Heart right ventricle (tissue), 16 donors: ENCODE results near the gene MAP1S. TPM values are rescaled to one million over a fixed set of nuclear protein-coding genes. Genes with fewer than 3 reads are reported as not detected.
A peak's percentile ranks its signal among the peaks of the same experiment; 100 is the strongest.

Experiments used
- ATAC-seq, 8 donors: fragments of 200-7000 bp; cut with Tn5 transposase; one replicate each; pipeline ENCODE4 v1.9.1; 2020; ENCODE audit warnings: mild to moderate bottlenecking in 8 of 8, moderate library complexity in 8 of 8, moderate number of reproducible peaks in 1 of 8
- DNase-seq, 2 donors: peaks; one replicate each; pipeline ENCODE4 v3.0.0-alpha.2; 2020
- H3K27ac ChIP-seq, 10 donors: fragments of 200-600 bp; sonication (generic) in 2 of 10; one replicate each; pipeline versions ENCODE4 v1.5.0 to v1.8.0; 2020 to 2022; ENCODE audit warnings: mild to moderate bottlenecking in 3 of 10
- H3K27me3 ChIP-seq, 7 donors: fragments of 200-600 bp; one replicate each; pipeline ENCODE4 v1.8.0; 2021 to 2022; ENCODE audit warnings: mild to moderate bottlenecking in 2 of 7
- H3K36me3 ChIP-seq, 9 donors: fragments of 200-600 bp; sonication (generic) in 1 of 9; one replicate each; pipeline versions ENCODE4 v1.5.0 to v1.8.0; 2020 to 2022; ENCODE audit warnings: mild to moderate bottlenecking in 2 of 9
- H3K4me1 ChIP-seq, 9 donors: fragments of 200-600 bp; sonication (generic) in 1 of 9; one replicate each; pipeline versions ENCODE4 v1.5.0 to v1.8.0; 2020 to 2022; ENCODE audit warnings: mild to moderate bottlenecking in 4 of 9
- H3K4me3 ChIP-seq, 10 donors: fragments of 200-600 bp; sonication (generic) in 2 of 10; one replicate each; pipeline versions ENCODE4 v1.5.0 to v1.8.0; 2020 to 2022; ENCODE audit warnings: mild to moderate bottlenecking in 7 of 10, moderate library complexity in 2 of 10
- H3K9me3 ChIP-seq, 11 donors: fragments of 200-600 bp in 10 of 11; sonication (generic) in 2 of 11; one replicate each; pipeline versions ENCODE4 v1.5.0 to v1.8.0; 2013 to 2022; ENCODE audit warnings: mild to moderate bottlenecking in 2 of 11, control low read depth in 1 of 11, moderate library complexity in 1 of 11
- WGBS, 2 donors: extraction: QIAGEN DNeasy Blood & Tissue Kit; methylation state at CpG; one replicate each; pipeline ENCODE4 v1.1.7; 2013; ENCODE audit warnings: inconsistent platforms in 1 of 2; 5-methylcytosine and 5-hydroxymethylcytosine counted together
- intact Hi-C, 10 donors: fragments of 100-400 bp; cut with DNase I; formaldehyde crosslinking; loops; one replicate each; pipeline versions ENCODE4 v1.11.1 to v1.14.2; 2022
- polyA plus RNA-seq, 2 donors: library from polyadenylated mRNA; stranded (reverse); fragments of 200-250 nt; gene quantifications; one replicate each; pipeline ENCODE4 v1.2.3, GENCODE V29; 2013
- total RNA-seq, 10 donors: library from RNA; stranded (reverse); fragmentation: NEBNext Ultra II Directional in 3 of 10; extraction: Animal tissue kit (Norgen Biotek cat#: 25700) in 3 of 10; gene quantifications; one replicate each; pipeline versions ENCODE4 v1.2.1 to v1.2.4, GENCODE V29; 2021 to 2023
- TF ChIP-seq, protein P1 (sequence below), 9 donors: fragments of 200-600 bp; sonication (generic) in 2 of 9; IDR thresholded peaks; one replicate each; pipeline versions ENCODE4 v1.5.0 to v1.8.0; 2021 to 2022; ENCODE audit warnings: antibody characterized with exemption in 9 of 9, mild to moderate bottlenecking in 5 of 9, moderate library complexity in 1 of 9
- donor health status: Arrhythmogenic right ventricular cardiomyopathy.
- donor health status: ischemic (EF 13 %, LVEDD 7.1; RV severe dilation, severe dysfunction).
- donor health status: healthy with polysubstance abuse.
- donor health status: DM: no; HTN: yes; CAD: no.
- donor health status: DM: no; HTN: no; CAD: no.
- donor health status: ischemic (EF 25% LVEDD 6.9; RV normal size, moderate dysfunction).
- donor health status: ischemic (EF 25% LVEDD 5.7; RV mildly dilated, moderate dysfunction).
- donor health status: healthy.
- donor health status: DM: yes; HTN: yes; CAD: no.
- donor health status: Ischemic cardiomyopathy.
- donor health status: ischemic (EF 35%, LVEDD 5.7; RV mildly dilated, moderate dysfunction).
- donor health status: nonischemic (EF 11% LVEDD 7.7; RV severe dilation, severe dysfunction).
- donor health status: DM: yes; HTN: yes; CAD: no.
- donor health status: PGD.
- donor health status: ischemic (EF 29% LVEDD 5.4; RV normal size, mild dysfunction).
- donor health status: nonischemic (EF 23%, LVEDD 6.1; RV moderate dilation, normal function).

Gene MAP1S
- total and polyA plus RNA-seq, 12 donors = 20.4 to 48.7 (median 26.8) TPM

- ATAC-seq = no peak
Measured at GRCh38 chr19:17718550-17718946, 732 bp upstream of the MAP1S start.

DNA sequence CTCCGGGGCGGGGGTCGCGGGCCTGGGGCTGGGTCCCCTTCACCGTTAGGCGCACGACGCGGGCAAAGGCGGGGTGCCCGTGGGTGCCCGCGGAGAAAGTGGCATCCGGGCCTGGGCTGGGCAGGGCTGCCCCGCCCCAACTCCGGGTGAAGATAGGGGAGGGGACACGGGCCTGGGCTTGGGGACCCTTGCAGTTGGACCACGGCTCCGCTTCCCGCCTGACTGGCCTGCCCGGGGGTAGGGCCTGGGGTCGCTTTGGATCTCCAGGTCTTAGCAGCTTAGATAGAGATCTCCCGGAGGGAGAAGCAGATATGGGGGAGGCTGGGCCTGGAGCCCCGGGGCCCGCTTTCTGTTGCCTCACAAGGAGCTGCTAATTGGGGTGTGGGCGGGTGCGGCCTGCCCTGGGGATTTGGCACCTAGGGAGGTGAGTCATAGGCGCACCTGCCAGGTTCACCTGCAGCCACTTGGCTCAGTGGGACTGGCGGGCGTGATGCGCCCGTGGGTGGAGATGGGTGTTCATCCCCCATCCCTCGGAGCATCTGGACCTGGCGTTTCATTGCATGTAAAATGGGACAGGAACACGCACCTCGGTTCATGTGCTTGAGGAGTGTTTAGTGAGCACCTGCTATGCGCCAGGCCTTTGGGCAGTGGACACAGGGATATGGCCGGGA is 585 bp downstream of the MAP1S start:
- no peak for ATAC-seq
- DNase-seq = peak in 1 of 2 donors; percentile 24

More at GRCh38 chr19:17718550-17718946, 732 bp upstream of the MAP1S start:
- Histone ChIP-seq H3K4me1 (peaks cover 14 to 60% (median 57%) of the 10 kb centered on the region in 9 donors), H3K27me3 (no peaks in the 10 kb centered on the region), H3K4me3 (peak overlapping the region in 1 of 10 donors; percentile 91), H3K27ac (peak overlapping the region in 1 of 10 donors; percentile 78), H3K36me3 (peaks cover 0 to 15% (median 0%) of the 10 kb centered on the region in 9 donors), H3K9me3 (no peaks in the 10 kb centered on the region)
- DNase-seq = no peak
- 88 to 92% methylated on average over 4 of the region's 4 CpGs for WGBS, 2 donors
- intact Hi-C loops = loop anchor here in 1 of 10 donors (5.0 kb wide), 1 partner anchor 59 kb away; no protein-coding TSS in a partner anchor
- TF ChIP-seq, protein P1, sequence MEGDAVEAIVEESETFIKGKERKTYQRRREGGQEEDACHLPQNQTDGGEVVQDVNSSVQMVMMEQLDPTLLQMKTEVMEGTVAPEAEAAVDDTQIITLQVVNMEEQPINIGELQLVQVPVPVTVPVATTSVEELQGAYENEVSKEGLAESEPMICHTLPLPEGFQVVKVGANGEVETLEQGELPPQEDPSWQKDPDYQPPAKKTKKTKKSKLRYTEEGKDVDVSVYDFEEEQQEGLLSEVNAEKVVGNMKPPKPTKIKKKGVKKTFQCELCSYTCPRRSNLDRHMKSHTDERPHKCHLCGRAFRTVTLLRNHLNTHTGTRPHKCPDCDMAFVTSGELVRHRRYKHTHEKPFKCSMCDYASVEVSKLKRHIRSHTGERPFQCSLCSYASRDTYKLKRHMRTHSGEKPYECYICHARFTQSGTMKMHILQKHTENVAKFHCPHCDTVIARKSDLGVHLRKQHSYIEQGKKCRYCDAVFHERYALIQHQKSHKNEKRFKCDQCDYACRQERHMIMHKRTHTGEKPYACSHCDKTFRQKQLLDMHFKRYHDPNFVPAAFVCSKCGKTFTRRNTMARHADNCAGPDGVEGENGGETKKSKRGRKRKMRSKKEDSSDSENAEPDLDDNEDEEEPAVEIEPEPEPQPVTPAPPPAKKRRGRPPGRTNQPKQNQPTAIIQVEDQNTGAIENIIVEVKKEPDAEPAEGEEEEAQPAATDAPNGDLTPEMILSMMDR (IDR thresholded peaks at IDR 0.05) = no peak

GRCh38 chr19:17720440-17720839 is 1.2 kb downstream of the MAP1S start:
- H3K4me1 ChIP-seq = peaks cover 14 to 60% (median 57%) of the 10 kb centered on the region in 9 donors
- ATAC-seq = no peak
- H3K27ac ChIP-seq = peak overlapping the region in 7 of 10 donors; percentile 28 to 92 (median 71)
- 19 to 21% methylated on average over 7 of the region's 7 CpGs for WGBS, 2 donors
- no peak for DNase-seq
- peak overlapping the region; percentile 83 to 98 (median 94) for H3K4me3 ChIP-seq
- no peaks in the 10 kb centered on the region for H3K9me3 ChIP-seq
- H3K27me3 ChIP-seq = no peaks in the 10 kb centered on the region
- intact Hi-C loops = no loop called here
- TF ChIP-seq, protein P1 (IDR thresholded peaks at IDR 0.05) = no peak
- peaks cover 0 to 34% (median 12%) of the 10 kb centered on the region in 9 donors for H3K36me3 ChIP-seq

More for the DNA sequence above, 585 bp downstream of the MAP1S start:
- Histone ChIP-seq H3K4me3 (peak overlapping the region; percentile 83 to 98 (median 94)), H3K27ac (peak overlapping the region; percentile 31 to 92 (median 72)), H3K27me3 (no peaks in the 10 kb centered on the region), H3K9me3 (no peaks in the 10 kb centered on the region), H3K4me1 (peaks cover 14 to 60% (median 57%) of the 10 kb centered on the region in 9 donors), H3K36me3 (peaks cover 0 to 29% (median 8%) of the 10 kb centered on the region in 9 donors)
- 5 to 6% methylated on average over 38 of the region's 38 CpGs for WGBS, 2 donors
- intact Hi-C loops = loop anchor here in 1 of 10 donors (5.0 kb wide), 1 partner anchor 57 kb away; no protein-coding TSS in a partner anchor
- TF ChIP-seq, protein P1 (IDR thresholded peaks at IDR 0.05) = no peak

DNA sequence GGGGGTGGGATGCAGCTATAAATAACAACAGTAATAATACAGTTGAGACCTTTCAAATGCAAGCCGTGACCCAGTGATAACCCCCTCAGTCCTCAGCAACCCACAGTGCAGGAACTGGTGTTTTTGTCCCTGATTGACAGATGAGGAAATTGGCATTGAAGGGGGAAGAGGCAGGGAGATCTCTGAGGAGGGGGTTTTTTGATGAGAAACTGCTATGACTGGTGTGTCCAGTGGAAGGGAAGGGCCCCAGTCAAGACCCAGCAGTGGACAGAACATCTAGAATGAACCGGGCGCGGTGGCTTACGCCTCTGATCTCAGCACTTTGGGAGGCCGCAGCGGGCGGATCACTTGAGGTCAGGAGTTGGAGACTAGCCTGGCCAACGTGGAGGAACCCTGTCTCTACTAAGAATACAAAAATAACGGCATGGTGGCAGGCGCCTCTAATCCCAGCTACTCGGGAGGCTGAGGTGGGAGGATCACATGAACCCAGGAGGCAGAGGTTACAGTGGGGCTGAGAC is 1.9 kb downstream of the MAP1S start:
- peak overlapping the region in 8 of 10 donors; percentile 90 to 98 (median 96) for H3K4me3 ChIP-seq
- TF ChIP-seq, protein P1 (IDR thresholded peaks at IDR 0.05) = no peak
- H3K27me3 ChIP-seq = no peaks in the 10 kb centered on the region
- 69 to 71% methylated on average over 12 of the region's 12 CpGs for WGBS, 2 donors
- ATAC-seq (no peak), DNase-seq (no peak)
- no peaks in the 10 kb centered on the region for H3K9me3 ChIP-seq
- H3K36me3 ChIP-seq = peaks cover 0 to 42% (median 18%) of the 10 kb centered on the region in 9 donors
- H3K4me1 ChIP-seq = peaks cover 14 to 60% (median 57%) of the 10 kb centered on the region in 9 donors
- intact Hi-C loops = no loop called here
- H3K27ac ChIP-seq = peak overlapping the region in 9 of 10 donors; percentile 7 to 92 (median 59)
